ENCODE data around the gene PPFIA4. TPM values are rescaled to one million over a fixed set of nuclear protein-coding genes. Genes with fewer than 3 reads are reported as not detected.

The PPFIA4 gene
- total RNA-seq, 6 experiments from 2014 or later, result 0.37 to 1.3 (median 0.58) TPM

- H3K9me3 Mint-ChIP-seq, result peaks cover 9% of the 10 kb centered on the region
- no peak overlapping the region for H3K4me3 Mint-ChIP-seq
- H3K36me3 Mint-ChIP-seq (ENCODE audit: low read depth), result peaks cover 6% of the 10 kb centered on the region; the same call in 1 of the 2 replicates
- TF ChIP-seq CTCF (IDR thresholded peaks at IDR 0.05), result no peak
- no peak for DNase-seq
- H3K27ac Mint-ChIP-seq, result no peak overlapping the region
- H3K4me1 Mint-ChIP-seq (ENCODE audit: low read depth), result no peaks in the 10 kb centered on the region
- peaks cover 31% of the 10 kb centered on the region for H3K27me3 Mint-ChIP-seq (ENCODE audit: insufficient read depth)
These were observed 73.7 kb downstream of the PPFIA4 start for GRCh38 chr1:203099805-203100515.

- no peak overlapping the region for H3K4me3 Mint-ChIP-seq
- no peak for DNase-seq
- peaks cover 9% of the 10 kb centered on the region for H3K9me3 Mint-ChIP-seq
These were observed 74.2 kb downstream of the PPFIA4 start for GRCh38 chr1:203100516-203100869.

GRCh38 chr1:203101813-203102634, 75.7 kb downstream of the PPFIA4 start:
- Mint-ChIP-seq H3K27me3 (ENCODE audit: insufficient read depth) (peaks cover 30% of the 10 kb centered on the region), H3K4me1 (ENCODE audit: low read depth) (no peaks in the 10 kb centered on the region), H3K9me3 (peaks cover 10% of the 10 kb centered on the region; the same call in 1 of the 2 replicates), H3K27ac (no peak overlapping the region), H3K4me3 (no peak overlapping the region), H3K36me3 (ENCODE audit: low read depth) (peaks cover 7% of the 10 kb centered on the region; the same call in 1 of the 2 replicates)
- DNase-seq, result no peak
- no peak for TF ChIP-seq CTCF (IDR thresholded peaks at IDR 0.05)

More at GRCh38 chr1:203100516-203100869, 74.2 kb downstream of the PPFIA4 start:
- H3K27me3 Mint-ChIP-seq (ENCODE audit: insufficient read depth), result peaks cover 31% of the 10 kb centered on the region
- H3K36me3 Mint-ChIP-seq (ENCODE audit: low read depth), result peaks cover 3% of the 10 kb centered on the region; the same call in 1 of the 2 replicates
- no peak for TF ChIP-seq CTCF (IDR thresholded peaks at IDR 0.05)
- no peak overlapping the region for H3K27ac Mint-ChIP-seq
- no peaks in the 10 kb centered on the region for H3K4me1 Mint-ChIP-seq (ENCODE audit: low read depth)

GRCh38 chr1:203103216-203103615, 76.9 kb downstream of the PPFIA4 start:
- peaks cover 29% of the 10 kb centered on the region for H3K27me3 Mint-ChIP-seq (ENCODE audit: insufficient read depth)
- no peak for DNase-seq

More at GRCh38 chr1:203103216-203103615, 76.9 kb downstream of the PPFIA4 start:
- no peak overlapping the region for H3K27ac Mint-ChIP-seq
- H3K4me3 Mint-ChIP-seq, result no peak overlapping the region
- peaks cover 10% of the 10 kb centered on the region; the same call in 1 of the 2 replicates for H3K9me3 Mint-ChIP-seq
- H3K4me1 Mint-ChIP-seq (ENCODE audit: low read depth), result no peaks in the 10 kb centered on the region
- peaks cover 7% of the 10 kb centered on the region; the same call in 1 of the 2 replicates for H3K36me3 Mint-ChIP-seq (ENCODE audit: low read depth)
- TF ChIP-seq CTCF (IDR thresholded peaks at IDR 0.05), result no peak

All from HFFc6 (cell line).